HG02981 (cell line): ENCODE measurements around the gene RHOH.
"Not testable (repeated sequence)": the region's sequence is repeated elsewhere in the genome, so short reads cannot be mapped to it uniquely, and the experiment has no call there.

Source experiments
- ATAC-seq: cut with Tn5 transposase; IDR thresholded peaks from one replicate; pipeline ENCODE4 v1.9.1; 2021; ENCODE audit warnings: mild to moderate bottlenecking, moderate library complexity; ENCODE audit not compliant: unreplicated experiment

RHOH gene

GRCh38 chr4:40256817-40257216 is 60.0 kb downstream of the RHOH start:
- ATAC-seq = no peak

GRCh38 chr4:40258627-40259026 is 61.8 kb downstream of the RHOH start:
- no peak for ATAC-seq

- no peak for ATAC-seq
These were observed 64.6 kb downstream of the RHOH start for GRCh38 chr4:40261231-40262076.

GRCh38 chr4:40262077-40262528 is 65.3 kb downstream of the RHOH start:
- no peak for ATAC-seq

- ATAC-seq = no peak
These were observed 66.0 kb downstream of the RHOH start for GRCh38 chr4:40262861-40263260.

GRCh38 chr4:40264497-40264896 is 67.7 kb downstream of the RHOH start:
- no peak for ATAC-seq

- no peak for ATAC-seq
These were observed 68.4 kb downstream of the RHOH start for GRCh38 chr4:40264995-40265909.

GRCh38 chr4:40265910-40266274 is 69.1 kb downstream of the RHOH start:
- no peak for ATAC-seq

- ATAC-seq = no peak
These were observed 72.3 kb downstream of the RHOH start for GRCh38 chr4:40269133-40269532.

- no peak for ATAC-seq
These were observed 73.8 kb downstream of the RHOH start for GRCh38 chr4:40270609-40271008.

- no peak for ATAC-seq
These were observed 78.4 kb downstream of the RHOH start for GRCh38 chr4:40275065-40275730.

- no peak for ATAC-seq
These were observed 79.7 kb downstream of the RHOH start for GRCh38 chr4:40276546-40276945.

- no peak for ATAC-seq
These were observed 83.8 kb downstream of the RHOH start for GRCh38 chr4:40280586-40280985.

GRCh38 chr4:40281099-40281498 is 84.3 kb downstream of the RHOH start:
- no peak for ATAC-seq

- ATAC-seq = no peak
These were observed 85.1 kb downstream of the RHOH start for GRCh38 chr4:40281913-40282312.

- ATAC-seq = not testable (repeated sequence)
These were observed 86.0 kb downstream of the RHOH start for GRCh38 chr4:40282857-40283256.

- ATAC-seq = no peak
These were observed 86.6 kb downstream of the RHOH start for GRCh38 chr4:40283413-40283812.

GRCh38 chr4:40283968-40284367 is 87.1 kb downstream of the RHOH start:
- ATAC-seq = no peak

GRCh38 chr4:40285692-40286091 is 88.9 kb downstream of the RHOH start:
- no peak for ATAC-seq

- ATAC-seq = no peak
These were observed 91.7 kb downstream of the RHOH start for GRCh38 chr4:40288566-40288965.
